ENCODE measurements around the gene MYADM.

MYADM gene

DNA sequence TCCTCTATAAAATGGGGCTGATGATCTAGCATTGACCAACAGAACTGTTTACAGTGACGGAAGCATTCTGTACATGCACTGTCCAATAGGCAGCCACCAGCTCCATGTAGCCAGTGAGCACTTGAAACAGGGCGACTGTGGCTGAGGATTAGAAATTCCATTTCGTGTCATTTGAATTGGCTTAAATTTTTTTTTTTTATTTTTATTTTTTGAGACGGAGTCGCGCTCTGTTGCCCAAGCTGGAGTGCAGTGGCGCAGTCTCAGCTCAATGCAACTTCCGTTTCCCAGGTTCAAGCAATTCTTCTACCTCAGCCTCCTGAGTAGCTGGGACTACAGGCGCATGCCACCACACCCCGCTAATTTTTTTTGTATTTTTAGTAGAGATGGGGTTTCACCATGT lies 17.4 kb downstream of the MYADM start:
- no peak for DNase-seq

DNA sequence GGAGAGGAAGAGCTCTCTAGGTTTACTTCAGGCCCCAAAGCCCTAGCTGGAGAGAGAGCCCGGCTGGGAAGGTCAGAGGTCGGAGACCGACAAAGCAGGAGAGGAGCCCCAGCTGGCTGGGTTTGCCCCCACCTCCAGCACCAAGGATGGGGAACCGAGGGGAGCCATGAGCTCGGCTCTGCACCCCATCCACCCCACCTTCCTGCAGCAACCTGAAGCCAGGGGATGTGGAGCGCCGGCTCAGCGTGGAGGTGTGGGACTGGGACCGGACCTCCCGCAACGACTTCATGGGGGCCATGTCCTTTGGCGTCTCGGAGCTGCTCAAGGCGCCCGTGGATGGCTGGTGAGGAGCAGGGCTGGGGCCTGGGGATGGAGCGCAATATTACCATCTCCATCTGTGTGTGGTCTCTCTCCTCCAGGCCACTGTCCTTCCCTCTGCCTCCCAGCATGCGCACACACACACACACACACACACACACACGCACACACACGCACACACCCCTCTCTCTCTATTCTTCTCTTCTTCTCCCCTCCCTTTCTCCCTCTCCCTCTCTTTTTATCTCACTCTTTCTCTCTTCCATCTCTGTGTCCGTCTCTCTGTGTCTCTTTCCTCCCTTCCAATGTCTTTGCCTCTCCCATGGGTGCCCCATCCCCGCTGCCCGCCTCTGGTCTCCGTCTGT lies 24.8 kb downstream of the MYADM start:
- DNase-seq: no peak

DNA sequence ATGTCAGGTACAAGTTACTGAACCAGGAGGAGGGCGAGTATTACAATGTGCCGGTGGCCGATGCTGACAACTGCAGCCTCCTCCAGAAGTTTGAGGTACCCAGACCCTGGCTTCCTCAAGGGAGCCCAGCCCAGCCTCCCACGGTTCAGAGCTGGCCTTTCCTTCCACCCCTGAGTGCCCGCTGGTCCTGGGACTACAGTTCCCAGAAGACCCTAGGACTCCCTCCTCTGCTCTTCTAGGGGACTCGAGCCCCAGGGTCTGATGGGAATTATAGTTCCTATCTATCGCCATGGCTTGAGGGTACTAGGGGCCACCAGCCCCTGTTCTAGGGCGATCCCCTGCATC lies 25.3 kb downstream of the MYADM start:
- no peak for DNase-seq

DNA sequence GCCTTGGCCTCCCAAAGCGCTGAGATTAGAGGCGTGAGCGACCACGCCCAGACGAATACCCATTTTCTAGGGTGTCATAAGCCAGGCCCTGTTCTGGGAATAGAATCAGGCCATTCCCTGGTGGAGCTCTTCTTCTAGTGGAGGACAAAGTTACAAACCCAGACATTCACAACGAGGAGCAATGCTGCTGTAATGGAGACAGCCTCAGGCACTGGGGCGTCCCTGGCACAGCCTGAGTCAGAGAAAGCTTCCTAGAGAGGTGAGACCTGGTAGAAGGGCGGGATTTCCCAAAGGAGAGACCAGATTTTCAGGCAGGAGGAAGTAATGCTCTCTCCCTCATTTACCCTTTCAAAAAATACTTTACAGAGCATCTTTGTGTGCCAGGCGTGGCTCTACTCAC lies 27.0 kb downstream of the MYADM start:
- no peak for DNase-seq

DNA sequence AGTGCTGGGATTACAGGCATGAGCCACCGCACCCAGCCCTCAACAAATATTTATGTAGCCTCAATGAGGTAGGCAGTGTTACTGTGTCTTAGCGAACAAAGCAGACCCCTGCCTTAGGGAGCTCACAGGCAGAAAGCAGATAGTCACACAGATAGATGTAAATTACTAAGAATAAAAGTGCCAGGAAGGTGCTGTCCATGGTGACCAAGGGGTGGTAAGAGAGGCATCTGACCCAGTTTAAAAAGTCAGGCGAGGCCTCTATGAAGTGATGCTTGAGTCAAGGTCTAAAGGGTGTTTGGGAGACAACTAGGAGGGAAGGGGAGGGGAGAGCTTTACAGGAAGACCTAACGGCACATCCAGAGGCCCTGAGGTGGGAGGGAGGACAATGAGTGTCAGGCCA lies 29.0 kb downstream of the MYADM start:
- DNase-seq: no peak

DNA sequence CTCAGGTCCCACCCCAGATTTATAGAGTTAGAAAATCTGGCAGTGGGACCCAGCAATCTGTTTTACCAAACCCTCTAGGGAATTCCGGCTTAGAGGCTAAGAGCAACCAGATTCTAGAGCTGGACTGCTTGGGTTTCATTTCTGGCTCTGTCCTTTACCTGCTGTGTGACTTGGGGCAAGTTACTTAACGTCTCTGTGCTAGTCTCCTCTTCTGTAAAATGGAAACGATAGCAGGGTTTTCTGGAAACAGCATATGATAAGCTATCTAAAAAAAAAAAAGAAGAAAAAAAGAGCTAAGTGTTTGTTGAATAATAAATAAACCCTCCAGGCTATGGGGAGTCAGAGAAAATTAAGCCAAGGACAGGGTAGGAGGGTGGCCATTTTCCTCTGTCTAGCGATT lies 29.8 kb downstream of the MYADM start:
- DNase-seq: no peak

DNA sequence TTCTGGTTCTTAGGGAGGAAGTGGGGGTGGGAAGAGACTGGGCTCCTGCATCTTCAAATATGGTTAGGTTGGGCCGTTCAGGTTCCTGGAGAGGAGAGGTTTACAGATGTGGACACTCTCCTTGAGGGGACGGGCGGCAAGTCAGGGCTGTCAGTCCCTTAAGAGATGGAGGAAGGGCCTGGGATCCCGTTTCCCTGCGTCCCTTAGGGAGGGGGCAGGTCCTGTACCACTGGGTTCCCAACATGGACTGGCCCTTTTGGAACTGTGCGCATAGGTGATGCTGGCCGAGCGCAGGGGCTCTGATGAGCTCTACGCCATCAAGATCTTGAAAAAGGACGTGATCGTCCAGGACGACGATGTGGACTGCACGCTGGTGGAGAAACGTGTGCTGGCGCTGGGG lies 30.5 kb downstream of the MYADM start:
- DNase-seq: no peak

DNA sequence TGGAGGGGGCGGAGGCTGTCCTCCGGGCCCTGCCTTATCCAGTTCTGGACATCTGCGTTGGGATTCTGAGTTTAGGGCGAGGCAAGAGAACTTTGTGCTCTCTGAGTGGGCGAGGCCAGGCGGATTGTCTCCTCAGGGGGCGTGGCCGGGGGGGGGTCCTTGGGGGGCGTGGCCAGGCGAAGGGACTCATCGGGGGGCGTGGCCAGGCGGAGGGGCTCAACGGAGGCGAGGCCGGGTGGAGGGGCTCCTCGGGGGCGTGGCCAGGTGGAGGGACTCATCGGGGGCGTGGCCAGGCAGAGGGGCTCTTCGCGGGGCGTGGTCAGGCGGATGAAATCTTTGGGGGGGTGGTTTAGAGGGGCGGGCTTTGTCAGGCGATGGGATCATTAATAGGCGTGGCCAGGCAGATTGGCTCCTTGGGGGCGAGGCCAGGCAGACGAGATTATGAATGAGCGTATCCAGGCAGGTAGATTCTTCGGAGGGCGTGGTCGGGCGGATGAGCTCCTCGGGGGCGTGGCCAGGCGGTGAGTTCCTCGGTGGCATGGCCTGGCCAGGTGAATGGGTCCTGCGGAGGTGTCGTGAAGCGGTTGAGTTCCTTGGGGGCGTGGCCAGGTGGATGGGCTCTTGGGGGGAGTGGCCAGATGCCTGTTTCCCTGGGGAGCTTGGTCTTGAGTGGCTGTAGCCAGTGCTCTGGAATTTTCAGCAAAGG lies 31.1 kb downstream of the MYADM start:
- DNase-seq: no peak

DNA sequence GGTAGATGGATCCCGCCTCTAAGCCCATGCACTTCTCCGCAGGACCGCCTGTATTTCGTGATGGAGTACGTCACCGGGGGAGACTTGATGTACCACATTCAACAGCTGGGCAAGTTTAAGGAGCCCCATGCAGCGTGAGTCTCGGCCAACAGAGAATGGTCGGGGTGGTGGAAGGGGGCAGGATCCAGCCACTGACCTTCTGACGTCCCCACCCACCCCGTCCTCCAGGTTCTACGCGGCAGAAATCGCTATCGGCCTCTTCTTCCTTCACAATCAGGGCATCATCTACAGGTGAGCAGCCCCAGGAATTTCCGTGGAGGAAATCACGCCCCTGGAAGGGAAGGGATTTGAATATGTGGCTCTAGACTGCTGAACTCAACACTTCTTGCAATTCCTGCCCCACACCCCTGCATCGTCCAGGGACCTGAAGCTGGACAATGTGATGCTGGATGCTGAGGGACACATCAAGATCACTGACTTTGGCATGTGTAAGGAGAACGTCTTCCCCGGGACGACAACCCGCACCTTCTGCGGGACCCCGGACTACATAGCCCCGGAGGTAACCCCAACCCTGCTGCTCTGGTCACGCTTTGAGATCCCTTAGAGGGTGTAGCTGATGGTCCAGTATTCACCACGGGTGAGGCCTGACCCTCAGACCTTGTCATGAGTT lies 32.6 kb downstream of the MYADM start:
- no peak for DNase-seq

DNA sequence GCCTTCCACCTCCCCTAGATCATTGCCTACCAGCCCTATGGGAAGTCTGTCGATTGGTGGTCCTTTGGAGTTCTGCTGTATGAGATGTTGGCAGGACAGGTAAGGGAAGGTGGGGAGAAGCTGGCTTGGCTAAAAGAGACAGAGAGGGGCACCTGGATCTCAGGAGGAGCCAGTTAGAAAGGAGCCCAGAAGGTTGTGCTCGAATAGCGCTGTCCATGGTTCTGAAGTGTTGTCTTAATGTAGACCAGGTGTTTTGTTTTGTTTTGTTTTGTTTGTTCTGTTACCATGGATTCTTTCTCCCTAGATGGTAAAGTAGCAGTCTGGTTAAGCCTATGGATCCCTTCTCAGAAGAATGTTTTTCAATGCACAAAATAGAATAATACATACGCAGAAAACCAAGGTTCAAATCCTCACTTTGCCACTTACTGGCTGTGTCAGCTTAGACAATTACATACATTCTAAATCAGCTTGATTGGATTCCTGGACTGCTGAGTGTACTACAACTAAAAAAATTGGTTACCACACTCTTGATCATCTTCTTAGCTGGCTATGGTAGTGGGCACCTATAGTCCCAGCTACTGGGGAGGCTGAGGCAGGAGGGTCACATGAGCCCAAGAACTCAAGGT lies 35.5 kb downstream of the MYADM start:
- peak; percentile 38 to 63 (median 57) for DNase-seq

DNA sequence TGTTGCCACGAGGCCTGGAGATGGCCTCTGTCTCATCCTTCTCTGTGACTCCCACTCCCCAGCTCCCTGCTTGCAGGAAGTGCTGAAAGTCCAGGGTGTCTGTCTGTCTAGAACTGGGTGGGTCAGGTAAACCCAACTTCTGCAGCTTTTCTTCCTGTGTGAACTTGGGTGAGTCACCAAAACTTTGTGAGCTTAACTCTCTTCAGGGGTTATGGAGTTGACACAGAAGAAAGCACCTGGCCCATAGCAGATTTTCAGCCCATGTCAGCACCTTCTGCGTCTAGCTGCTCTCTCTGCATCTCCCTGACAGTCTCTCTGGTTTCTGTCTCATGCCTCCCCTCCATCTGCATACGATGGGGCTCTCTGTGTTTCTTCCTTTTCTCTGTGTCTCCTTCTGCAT lies 37.2 kb downstream of the MYADM start:
- DNase-seq: no peak

DNA sequence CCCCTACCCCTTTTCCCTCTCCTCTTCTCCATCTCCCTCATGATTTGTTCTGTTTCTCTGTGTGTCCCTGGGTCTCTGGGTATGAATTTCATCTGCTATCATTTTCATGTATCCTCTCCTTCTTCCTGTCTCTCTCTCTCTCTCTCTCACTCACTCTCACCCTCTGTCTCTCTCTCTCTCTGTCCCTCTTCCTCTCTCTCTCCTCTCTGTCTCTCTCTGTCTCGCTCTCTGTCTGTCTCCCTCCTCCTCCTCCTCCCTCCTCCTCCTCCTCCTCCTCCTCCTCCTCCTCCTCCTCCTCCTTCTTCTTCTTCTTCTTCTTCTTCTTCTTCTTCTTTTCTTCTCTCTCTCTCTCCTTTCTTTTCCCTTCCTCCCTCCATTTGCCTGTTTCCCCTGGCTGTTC lies 38.1 kb downstream of the MYADM start:
- DNase-seq: no peak

DNA sequence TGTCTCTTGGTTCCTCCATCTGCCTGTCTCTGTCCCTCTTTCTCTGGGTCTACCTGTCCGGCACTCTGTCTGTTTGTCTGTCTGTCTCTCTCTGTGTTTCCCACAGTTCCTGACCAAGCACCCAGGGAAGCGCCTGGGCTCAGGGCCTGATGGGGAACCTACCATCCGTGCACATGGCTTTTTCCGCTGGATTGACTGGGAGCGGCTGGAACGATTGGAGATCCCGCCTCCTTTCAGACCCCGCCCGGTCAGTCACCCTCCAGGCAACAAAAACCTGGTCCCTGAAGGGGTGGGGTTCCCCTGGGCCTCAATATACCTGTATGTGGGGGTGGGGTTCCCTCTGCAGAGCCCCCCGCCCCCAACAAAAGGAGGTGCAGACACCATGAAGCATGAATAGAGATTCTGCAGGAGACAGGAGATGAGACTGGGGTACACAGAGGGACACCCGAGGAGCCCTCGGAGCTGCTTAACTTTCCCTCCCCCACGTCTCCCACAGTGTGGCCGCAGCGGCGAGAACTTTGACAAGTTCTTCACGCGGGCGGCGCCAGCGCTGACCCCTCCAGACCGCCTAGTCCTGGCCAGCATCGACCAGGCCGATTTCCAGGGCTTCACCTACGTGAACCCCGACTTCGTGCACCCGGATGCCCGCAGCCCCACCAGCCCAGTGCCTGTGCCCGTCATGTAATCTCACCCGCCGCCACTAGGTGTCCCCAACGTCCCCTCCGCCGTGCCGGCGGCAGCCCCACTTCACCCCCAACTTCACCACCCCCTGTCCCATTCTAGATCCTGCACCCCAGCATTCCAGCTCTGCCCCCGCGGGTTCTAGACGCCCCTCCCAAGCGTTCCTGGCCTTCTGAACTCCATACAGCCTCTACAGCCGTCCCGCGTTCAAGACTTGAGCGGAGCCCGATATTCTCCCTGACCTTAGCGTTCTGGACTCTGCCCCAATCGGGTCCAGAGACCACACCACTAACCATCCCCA lies 38.8 kb downstream of the MYADM start:
- peak; percentile 49 to 79 (median 67) for DNase-seq

DNA sequence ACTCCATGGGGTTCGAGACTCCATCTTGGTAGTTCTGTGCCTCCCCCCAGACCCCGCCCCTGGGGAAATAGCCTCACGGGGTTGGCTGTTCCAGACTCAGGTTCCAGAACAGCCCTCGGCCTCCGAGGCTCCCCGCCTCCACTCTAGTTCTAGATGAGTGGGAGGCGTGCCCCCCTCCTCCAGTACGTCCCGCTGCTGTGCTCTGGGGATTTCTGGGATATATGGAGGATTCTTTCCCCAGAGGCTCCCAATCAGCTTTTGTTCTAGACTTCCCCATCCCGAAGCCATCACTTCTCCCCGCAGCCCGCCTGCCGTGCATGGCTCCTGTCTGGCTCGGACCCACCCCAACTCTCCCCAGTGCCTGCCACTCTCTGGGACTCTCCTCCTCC lies 39.5 kb downstream of the MYADM start:
- no peak for DNase-seq

DNA sequence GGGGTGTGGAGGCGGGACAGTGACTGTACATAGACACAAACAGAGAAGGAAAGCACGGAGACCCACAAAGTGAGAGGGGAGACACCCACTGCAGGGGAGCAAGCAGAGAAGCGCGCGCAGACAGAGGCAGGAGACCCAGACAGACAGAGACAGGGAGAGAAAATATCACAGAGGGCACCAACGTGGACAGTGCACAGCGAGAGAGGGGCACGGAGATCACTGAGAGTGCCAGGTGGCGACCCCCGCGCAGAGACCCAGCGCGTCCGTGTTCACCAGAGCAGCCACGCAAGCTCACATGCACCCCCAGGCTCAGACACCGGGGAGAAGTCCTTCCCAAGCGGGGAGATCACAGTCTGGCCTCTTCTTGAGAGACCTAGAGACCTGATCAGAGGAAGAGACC lies 40.0 kb downstream of the MYADM start:
- no peak for DNase-seq

DNA sequence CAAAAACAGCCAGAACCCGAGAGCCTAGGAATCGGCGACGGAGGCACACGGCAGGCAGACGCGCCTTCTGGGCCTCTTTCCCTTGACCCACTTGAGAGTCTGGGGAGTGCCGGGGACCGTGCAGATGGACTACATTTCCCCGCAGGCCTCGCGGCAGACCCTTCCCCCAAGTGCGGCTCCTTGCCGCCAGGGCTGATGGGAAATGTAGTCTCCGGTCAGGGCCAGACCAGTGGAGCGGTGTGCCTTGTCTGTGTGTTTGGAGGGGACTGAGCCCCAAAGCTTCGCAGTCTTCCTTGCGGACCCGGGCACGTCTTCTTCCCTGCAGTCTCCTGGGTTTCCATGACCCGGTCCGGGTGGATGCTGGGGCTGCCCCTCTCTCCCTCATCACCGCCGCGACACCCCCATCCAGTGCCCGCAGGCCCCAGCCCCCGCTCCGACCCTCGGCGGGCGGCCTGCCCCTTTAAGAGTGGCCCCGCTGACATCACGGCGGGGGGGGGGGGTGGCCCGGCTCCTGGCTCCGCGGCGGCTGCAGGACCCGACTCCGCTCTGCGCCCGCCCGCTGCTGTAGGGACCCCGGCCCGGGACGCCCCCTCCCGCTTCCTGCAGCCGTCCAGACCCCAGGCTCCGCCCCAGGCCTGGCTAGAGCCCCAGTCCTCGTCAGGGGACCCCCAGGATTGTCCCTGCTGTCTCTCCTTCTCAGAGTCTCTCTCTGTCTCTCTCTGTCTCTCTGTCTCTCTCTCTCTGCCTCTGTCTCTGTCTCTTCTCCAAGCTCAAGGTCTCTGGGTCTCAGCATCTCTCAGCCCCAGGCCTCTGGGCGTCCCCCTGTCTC lies 40.6 kb downstream of the MYADM start:
- peak; percentile 40 to 53 (median 40) for DNase-seq

DNA sequence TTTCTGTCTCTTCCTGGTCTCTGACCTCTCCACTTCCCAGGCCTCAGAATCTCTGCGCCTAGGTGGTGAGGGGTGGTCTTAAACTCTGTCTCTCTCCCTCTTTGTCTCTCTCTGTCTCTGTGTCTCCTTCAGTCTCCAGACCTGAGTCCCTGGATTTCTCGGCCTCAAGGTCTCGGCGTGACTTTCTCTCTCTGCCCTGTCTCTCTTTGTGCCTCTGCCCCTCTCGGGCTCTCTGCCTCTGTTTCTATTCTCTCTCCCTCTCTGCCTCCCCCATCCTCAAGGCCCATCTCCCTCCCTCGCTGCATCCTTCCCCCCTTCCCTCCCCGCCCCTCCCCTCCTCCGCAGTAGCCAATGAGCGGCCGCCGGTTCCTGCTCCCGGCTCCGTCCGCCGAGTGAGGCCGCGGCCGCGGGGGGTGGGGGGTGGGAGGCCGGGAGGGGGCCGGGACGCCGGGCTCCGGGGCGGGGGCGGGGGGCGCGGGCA lies 41.3 kb downstream of the MYADM start, which contains the start of gene CACNG7:
TSS of gene CACNG7 (plus strand) at position 344 of the 481 bp plus-strand sequence. CDS start 3,554 bp downstream, outside the sequence.
- DNase-seq: no peak

DNA sequence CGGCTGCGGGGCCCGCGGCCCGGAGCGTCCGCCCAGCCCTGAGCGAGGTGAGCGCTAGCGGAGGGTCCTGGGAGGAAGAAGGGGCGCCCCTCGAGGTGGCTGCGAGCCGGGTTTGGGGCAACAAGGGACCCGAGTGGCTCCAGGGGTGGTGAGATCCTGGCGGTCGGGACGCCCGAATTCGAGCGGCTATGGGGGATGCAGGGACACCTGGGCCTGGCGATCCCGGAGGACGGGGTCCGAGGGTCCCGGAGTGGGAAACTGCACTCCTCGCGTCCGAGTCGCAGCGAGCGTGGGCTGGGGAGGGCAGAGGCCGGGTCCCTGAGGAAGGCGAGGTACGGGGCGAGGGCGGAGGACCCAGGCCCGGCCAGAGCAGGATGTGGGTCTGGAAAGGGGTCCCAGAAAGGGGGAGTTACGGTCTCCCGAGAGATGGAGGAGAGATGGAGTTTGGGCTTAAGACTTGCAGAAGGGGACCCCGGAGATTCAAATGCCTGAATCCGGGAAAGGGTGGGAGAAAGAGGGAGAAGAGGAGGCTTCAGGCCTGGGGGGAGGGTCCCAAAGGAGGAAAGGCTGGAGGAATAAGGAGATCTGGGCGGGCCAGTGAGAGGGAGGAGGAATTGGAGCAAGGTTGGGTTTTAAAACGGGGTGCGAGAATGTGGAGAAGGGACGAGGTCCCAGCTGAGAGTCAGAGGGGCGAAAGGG lies 41.9 kb downstream of the MYADM start:
- DNase-seq: no peak

DNA sequence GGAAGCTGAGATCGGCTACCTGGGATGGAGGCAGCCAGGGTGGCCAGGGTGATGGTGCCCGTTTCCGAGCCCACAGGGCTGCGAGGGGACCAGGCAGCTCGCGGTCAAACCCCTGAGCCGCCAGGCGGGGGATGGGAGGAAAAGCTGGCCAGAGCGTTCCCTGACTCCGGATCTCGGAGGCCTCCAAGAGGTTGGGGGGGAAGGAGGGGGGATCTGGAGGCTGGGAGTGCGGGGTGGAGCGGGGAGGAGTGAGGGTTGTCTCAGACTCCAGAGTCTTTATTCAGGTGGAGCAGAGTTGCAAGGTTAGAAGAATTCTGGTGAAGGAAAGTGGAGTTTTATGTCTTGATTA lies 42.5 kb downstream of the MYADM start:
- no peak for DNase-seq

DNA sequence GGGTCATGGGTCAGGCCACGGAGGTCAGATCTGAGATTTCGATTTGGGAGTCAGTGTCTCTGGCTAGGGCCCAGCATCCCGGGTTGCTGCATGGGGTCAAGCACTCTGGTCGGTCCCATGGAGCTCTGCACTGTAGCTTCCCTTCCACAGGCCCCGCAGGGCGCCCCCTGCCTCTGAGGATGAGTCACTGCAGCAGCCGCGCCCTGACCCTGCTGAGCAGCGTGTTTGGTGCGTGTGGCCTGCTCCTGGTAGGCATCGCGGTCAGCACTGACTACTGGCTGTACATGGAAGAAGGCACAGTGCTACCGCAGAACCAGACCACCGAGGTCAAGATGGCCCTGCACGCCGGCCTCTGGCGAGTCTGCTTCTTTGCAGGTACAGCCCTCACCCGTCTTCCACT lies 45.0 kb downstream of the MYADM start:
- peak in 1 of 3 donors; percentile 37 for DNase-seq

DNA sequence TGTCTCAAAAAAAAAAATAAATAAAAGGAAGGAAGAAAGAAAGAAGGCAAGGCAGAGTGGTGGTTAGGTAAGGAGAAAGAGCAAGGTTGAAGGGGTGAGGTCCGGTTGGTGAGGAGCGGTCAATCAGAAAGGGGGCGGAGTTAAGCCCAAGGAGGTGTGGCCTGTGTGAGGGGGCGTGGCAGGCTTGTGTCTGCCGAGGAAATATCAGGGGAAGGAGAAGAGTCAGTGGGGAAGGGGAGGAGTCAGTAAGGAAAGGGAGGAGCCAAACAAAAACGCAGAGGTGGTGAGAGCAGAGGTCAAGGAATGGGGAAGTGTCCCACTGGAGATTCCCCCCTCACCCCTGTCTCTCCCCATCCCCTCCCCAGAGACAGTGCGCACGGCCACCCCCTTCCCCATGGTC lies 47.3 kb downstream of the MYADM start:
- peak; percentile 35 to 39 (median 36) for DNase-seq

Data from suppressor macrophage treated with lipopolysaccharide for 1 hour (primary cell).